Esophagus muscularis mucosa (tissue), 4 donors: ENCODE data around the gene CST6.

Experiments used
- EP300 ChIP-seq: sonication (generic); formaldehyde crosslinking; IDR thresholded peaks from one replicate; pipeline ENCODE4 v1.6.1; 2017; ENCODE audit warnings: antibody characterized with exemption
- POLR2A ChIP-seq: fragments of 450-650 bp; IDR thresholded peaks from one replicate; pipeline ENCODE4 v1.6.1; 2017; ENCODE audit warnings: antibody characterized with exemption, moderate library complexity, mild to moderate bottlenecking, low read depth
- POLR2AphosphoS5 ChIP-seq, 2 donors: sonication (generic); formaldehyde crosslinking; IDR thresholded peaks; one replicate each; pipeline ENCODE4 v1.6.1; 2017; ENCODE audit warnings: antibody characterized with exemption in 2 of 2
- TF ChIP-seq, protein P1 (sequence below), 3 experiments: fragments of 200-600 bp in 2 of 3; fragments of 450-650 bp in 1 of 3; sonication (generic) in 2 of 3; IDR thresholded peaks; one replicate each; pipeline ENCODE4 v1.5.1; 2017 to 2019; ENCODE audit warnings: antibody characterized with exemption in 3 of 3, mild to moderate bottlenecking in 2 of 3, moderate library complexity in 1 of 3

DNA sequence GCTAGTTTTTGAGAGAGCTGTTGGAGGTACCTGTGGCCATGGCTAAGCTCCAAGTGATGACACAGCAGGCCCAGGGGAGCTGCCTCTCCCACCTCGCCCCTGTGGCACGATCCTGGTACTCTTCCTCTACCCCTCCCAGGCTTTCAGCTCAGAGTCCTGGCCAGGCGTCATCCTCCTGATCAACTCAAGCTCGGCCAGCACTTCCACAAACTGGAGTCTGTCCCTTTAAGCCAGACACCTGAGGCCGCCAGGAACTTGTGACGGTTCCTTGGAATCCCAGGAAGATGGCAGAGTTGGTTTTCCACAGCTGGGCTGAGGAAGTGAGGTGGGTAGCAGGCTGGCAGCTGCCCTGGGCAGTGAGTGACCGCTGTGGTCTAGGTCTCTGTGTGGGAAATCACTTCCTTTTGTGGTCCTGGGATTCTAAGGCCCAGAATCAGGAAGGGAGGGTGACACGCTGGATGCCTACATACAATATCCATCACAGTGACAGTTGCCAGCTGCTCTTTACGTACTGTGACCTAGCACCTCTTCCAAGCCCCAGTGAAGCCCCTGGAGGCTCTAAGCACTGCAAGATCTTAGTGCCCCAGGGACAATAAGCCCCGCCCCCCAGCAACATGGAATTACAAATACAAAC, 3.2 kb upstream of the CST6 start:
- TF ChIP-seq, protein P1, sequence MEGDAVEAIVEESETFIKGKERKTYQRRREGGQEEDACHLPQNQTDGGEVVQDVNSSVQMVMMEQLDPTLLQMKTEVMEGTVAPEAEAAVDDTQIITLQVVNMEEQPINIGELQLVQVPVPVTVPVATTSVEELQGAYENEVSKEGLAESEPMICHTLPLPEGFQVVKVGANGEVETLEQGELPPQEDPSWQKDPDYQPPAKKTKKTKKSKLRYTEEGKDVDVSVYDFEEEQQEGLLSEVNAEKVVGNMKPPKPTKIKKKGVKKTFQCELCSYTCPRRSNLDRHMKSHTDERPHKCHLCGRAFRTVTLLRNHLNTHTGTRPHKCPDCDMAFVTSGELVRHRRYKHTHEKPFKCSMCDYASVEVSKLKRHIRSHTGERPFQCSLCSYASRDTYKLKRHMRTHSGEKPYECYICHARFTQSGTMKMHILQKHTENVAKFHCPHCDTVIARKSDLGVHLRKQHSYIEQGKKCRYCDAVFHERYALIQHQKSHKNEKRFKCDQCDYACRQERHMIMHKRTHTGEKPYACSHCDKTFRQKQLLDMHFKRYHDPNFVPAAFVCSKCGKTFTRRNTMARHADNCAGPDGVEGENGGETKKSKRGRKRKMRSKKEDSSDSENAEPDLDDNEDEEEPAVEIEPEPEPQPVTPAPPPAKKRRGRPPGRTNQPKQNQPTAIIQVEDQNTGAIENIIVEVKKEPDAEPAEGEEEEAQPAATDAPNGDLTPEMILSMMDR (IDR thresholded peaks at IDR 0.05), result no peak
- TF ChIP-seq POLR2A (no peak), POLR2AphosphoS5 (IDR thresholded peaks at IDR 0.05) (no peak), EP300 (no peak)
